IMR-90 (cell line): ENCODE data around the gene GPR15LG. TPM values are rescaled to one million over a fixed set of nuclear protein-coding genes. Genes with fewer than 3 reads are reported as not detected.

Experiments
- ATAC-seq: fragments of 200-7000 bp; cut with Tn5 transposase; 2 replicates; pipeline ENCODE4 v1.9.1; 2020; ENCODE audit warnings: low read depth, mild to moderate bottlenecking, moderate library complexity
- BruUV-seq: library from RNA; stranded (reverse); fragments of 400-500 nt; replicated peaks from 2 replicates; lab custom pipeline; 2021; lab: Mats Ljungman, UMichigan
- CTCF ChIA-PET: fragments of 300-600 bp; formaldehyde crosslinking; extraction: SDS; loops from one replicate; lab custom pipeline; 2021; ENCODE audit warnings: antibody characterized with exemption; lab: Yijun Ruan, JAX
- POLR2A ChIA-PET: fragments of 300-600 bp; sonication (Branson Sonifier 250); formaldehyde crosslinking; loops from one replicate; lab custom pipeline; 2022; ENCODE audit warnings: antibody characterized with exemption; ENCODE audit not compliant: unreplicated experiment; lab: Charles Lee
- DNase-seq: peaks from one replicate; pipeline ENCODE4 v3.0.0; 2013
- H2AFZ ChIP-seq: replicated peaks from 2 replicates; pipeline ENCODE3; 2013; ENCODE audit warnings: low read length, mild to moderate bottlenecking; ENCODE audit not compliant: poor library complexity
- H2AK5ac ChIP-seq: 2 replicates; pipeline ENCODE4 v1.6.1; 2013; ENCODE audit warnings: low read depth, low read length, inconsistent platforms
- H2AK9ac ChIP-seq: replicated peaks from 2 replicates; pipeline ENCODE3; 2013; ENCODE audit warnings: mild to moderate bottlenecking, low read depth, low read length, moderate library complexity; ENCODE audit not compliant: poor library complexity
- H2BK120ac ChIP-seq: 2 replicates; pipeline ENCODE4 v1.6.1; 2013; ENCODE audit warnings: low read depth, low read length, inconsistent platforms
- H2BK15ac ChIP-seq: 3 replicates; pipeline ENCODE4 v1.6.1; 2013; ENCODE audit warnings: low read depth, low read length, inconsistent platforms
- H2BK20ac ChIP-seq: 2 replicates; pipeline ENCODE4 v1.6.1; 2013; ENCODE audit warnings: low read depth, mild to moderate bottlenecking, inconsistent platforms, low read length, moderate library complexity
- H2BK5ac ChIP-seq: 2 replicates; pipeline ENCODE4 v1.6.1; 2013; ENCODE audit warnings: mild to moderate bottlenecking, low read depth, low read length, inconsistent platforms; ENCODE audit not compliant: poor library complexity, severe bottlenecking
- H3K14ac ChIP-seq: replicated peaks from 2 replicates; pipeline ENCODE4 v1.6.1; 2013; ENCODE audit warnings: low read depth, low read length, inconsistent platforms
- H3K18ac ChIP-seq: 2 replicates; pipeline ENCODE4 v1.6.1; 2013; ENCODE audit warnings: low read depth, low read length, control low read depth
- H3K23ac ChIP-seq: 2 replicates; pipeline ENCODE4 v1.6.1; 2013; ENCODE audit warnings: low read depth, low read length, inconsistent platforms
- H3K27ac ChIP-seq: 2 replicates; pipeline ENCODE4 v1.5.1; 2013; ENCODE audit warnings: mild to moderate bottlenecking, control low read depth, low read length; ENCODE audit not compliant: insufficient read depth
- H3K27me3 ChIP-seq: 2 replicates; pipeline ENCODE4 v1.6.1; 2013; ENCODE audit warnings: low read length; ENCODE audit not compliant: control insufficient read depth, insufficient read depth
- H3K36me3 ChIP-seq: 2 replicates; pipeline ENCODE4 v1.6.1; 2013; ENCODE audit warnings: low read length, mixed read lengths; ENCODE audit not compliant: control insufficient read depth, insufficient read depth
- H3K4ac ChIP-seq: 2 replicates; pipeline ENCODE4 v1.6.1; 2013; ENCODE audit warnings: low read depth, low read length, inconsistent platforms
- H3K4me1 ChIP-seq: 2 replicates; pipeline ENCODE4 v1.6.1; 2013; ENCODE audit warnings: low read length, mixed read lengths; ENCODE audit not compliant: control insufficient read depth, insufficient read depth
- H3K4me2 ChIP-seq: 2 replicates; pipeline ENCODE4 v1.6.1; 2013; ENCODE audit warnings: low read depth, mild to moderate bottlenecking, control low read depth, low read length, moderate library complexity
- H3K4me3 ChIP-seq: 2 replicates; pipeline ENCODE4 v1.5.1; 2013; ENCODE audit warnings: low read depth, mild to moderate bottlenecking, control low read depth, low read length, moderate library complexity; ENCODE audit not compliant: insufficient read depth
- H3K56ac ChIP-seq: 2 replicates; pipeline ENCODE4 v1.6.1; 2013; ENCODE audit warnings: low read length, inconsistent platforms; ENCODE audit not compliant: insufficient read depth; ENCODE audit errors: extremely low read depth
- H3K79me1 ChIP-seq, 2 experiments: 2 replicates each; pipeline ENCODE4 v1.6.1; 2013; ENCODE audit warnings: low read length in 2 of 2, inconsistent platforms in 1 of 2, low read depth in 1 of 2
- H3K9ac ChIP-seq: 2 replicates; pipeline ENCODE4 v1.6.1; 2013; ENCODE audit warnings: low read depth, low read length, control low read depth
- H3K9me1 ChIP-seq: 2 replicates; pipeline ENCODE4 v1.6.1; 2013; ENCODE audit warnings: low read length, inconsistent platforms; ENCODE audit not compliant: insufficient read depth
- H3K9me3 ChIP-seq: 2 replicates; pipeline ENCODE4 v1.6.1; 2013; ENCODE audit warnings: low read length; ENCODE audit not compliant: control insufficient read depth, insufficient read depth
- H4K20me1 ChIP-seq: 2 replicates; pipeline ENCODE4 v1.6.1; 2013; ENCODE audit warnings: low read length, inconsistent platforms; ENCODE audit not compliant: insufficient read depth
- H4K5ac ChIP-seq: 2 replicates; pipeline ENCODE4 v1.6.1; 2013; ENCODE audit warnings: mild to moderate bottlenecking, low read depth, low read length, control low read depth
- H4K8ac ChIP-seq, 2 experiments: 2 replicates each; pipeline ENCODE4 v1.6.1; 2013; ENCODE audit warnings: low read depth in 2 of 2, low read length in 2 of 2, control low read depth in 1 of 2, inconsistent platforms in 1 of 2
- H4K91ac ChIP-seq: 2 replicates; pipeline ENCODE4 v1.6.1; 2013; ENCODE audit warnings: low read depth, low read length, inconsistent platforms; ENCODE audit not compliant: insufficient read depth
- BHLHE40 ChIP-seq: fragments of 150-350 bp; IDR thresholded peaks from 2 replicates; pipeline ENCODE4 v1.6.1; 2016; ENCODE audit warnings: mild to moderate bottlenecking, low read depth, low read length
- CHD1 ChIP-seq: IDR thresholded peaks from 2 replicates; pipeline ENCODE4 v1.6.1; 2012; ENCODE audit warnings: low read depth, low read length, improper control_type of control experiment
- FOS ChIP-seq: fragments of 150-350 bp; IDR thresholded peaks from 2 replicates; pipeline ENCODE4 v1.6.1; 2016; ENCODE audit warnings: low read depth, low read length
- MAFK ChIP-seq: IDR thresholded peaks from 2 replicates; pipeline ENCODE4 v1.6.1; 2012; ENCODE audit warnings: low read depth, low read length, improper control_type of control experiment
- MAZ ChIP-seq: IDR thresholded peaks from 2 replicates; pipeline ENCODE4 v1.6.1; 2012; ENCODE audit warnings: low read depth, mild to moderate bottlenecking, low read length, improper control_type of control experiment, moderate library complexity, borderline replicate concordance
- MXI1 ChIP-seq: IDR thresholded peaks from 2 replicates; pipeline ENCODE4 v1.6.1; 2012; ENCODE audit warnings: low read depth, mild to moderate bottlenecking, low read length, moderate library complexity, borderline replicate concordance
- NFE2L2 ChIP-seq: fragments of 150-350 bp; IDR thresholded peaks from 2 replicates; pipeline ENCODE4 v1.6.1; 2016; ENCODE audit warnings: low read depth, mild to moderate bottlenecking, low read length
- POLR2A ChIP-seq: IDR thresholded peaks from 2 replicates; pipeline ENCODE4 v1.6.1; 2012; ENCODE audit warnings: mild to moderate bottlenecking, low read depth, low read length
- RAD21 ChIP-seq: IDR thresholded peaks from 2 replicates; pipeline ENCODE4 v1.6.1; 2012; ENCODE audit warnings: low read length, improper control_type of control experiment
- RCOR1 ChIP-seq: IDR thresholded peaks from 2 replicates; pipeline ENCODE4 v1.6.1; 2012; ENCODE audit warnings: mild to moderate bottlenecking, low read length, improper control_type of control experiment; ENCODE audit not compliant: insufficient replicate concordance
- RFX5 ChIP-seq: IDR thresholded peaks from 2 replicates; pipeline ENCODE4 v1.8.0; 2012; ENCODE audit warnings: low read depth, mild to moderate bottlenecking, low read length, moderate library complexity
- SMC3 ChIP-seq: fragments of 150-350 bp; IDR thresholded peaks from 2 replicates; pipeline ENCODE4 v1.6.1; 2016; ENCODE audit warnings: low read depth, mild to moderate bottlenecking, antibody characterized with exemption, low read length, moderate library complexity
- WGBS, 2 experiments: methylation state at CpG; one replicate each; pipeline versions ENCODE4 v1.1.5 to v1.1.7; 2013; ENCODE audit warnings: missing lambda C conversion rate in 2 of 2; ENCODE audit not compliant: insufficient read length in 1 of 2; ENCODE audit errors: extremely low coverage in 2 of 2; 5-methylcytosine and 5-hydroxymethylcytosine counted together
- dilution Hi-C: fragments of 300-500 bp; cut with HindIII; formaldehyde crosslinking; loops from one replicate; pipeline ENCODE4 v1.14.3; 2018; ENCODE audit warnings: low sequenced_read_pairs; ENCODE audit not compliant: unreplicated experiment
- in situ Hi-C: fragments of 300-500 bp; cut with MboI; formaldehyde crosslinking; loops from 3 replicates; pipeline ENCODE4 v1.14.3; 2019; ENCODE audit warnings: low sequenced_read_pairs, inconsistent platforms, mixed read lengths
- intact Hi-C: fragments of 100-400 bp; cut with micrococcal nuclease; formaldehyde crosslinking; loops from 2 replicates; pipeline ENCODE4 v1.10.0; 2022
- polyA plus RNA-seq, 3 experiments: library from polyadenylated mRNA; depleted of rRNA; stranded (reverse); fragments of >200 nt; gene quantifications; 2 replicates each; pipeline ENCODE4 v1.2.3, GENCODE V29; 2012; ENCODE audit warnings: low replicate concordance in 1 of 3
- total RNA-seq: library from RNA; depleted of rRNA; stranded (reverse); fragments of >200 nt; gene quantifications from 2 replicates; pipeline ENCODE4 v1.2.3, GENCODE V29; 2012
- TF ChIP-seq, protein P1 (sequence below): fragments of 150-350 bp; IDR thresholded peaks from 2 replicates; pipeline ENCODE4 v1.6.1; 2016; ENCODE audit warnings: low read depth, mild to moderate bottlenecking, low read length, moderate library complexity, borderline replicate concordance
- TF ChIP-seq, protein P2 (sequence below): fragments of 150-350 bp; IDR thresholded peaks from 2 replicates; pipeline ENCODE4 v1.6.1; 2017; ENCODE audit warnings: mild to moderate bottlenecking, antibody characterized with exemption, low read length, low read depth
- TF ChIP-seq, protein P3 (sequence below): conservative IDR thresholded peaks from 2 replicates; pipeline ENCODE4 v1.5.1; 2012; ENCODE audit warnings: mild to moderate bottlenecking, low read depth, low read length, improper control_type of control experiment

GPR15LG gene
- total and polyA plus RNA-seq, 2 of the 4 experiments (the other 2 are of a cell fraction): not detected

DNA sequence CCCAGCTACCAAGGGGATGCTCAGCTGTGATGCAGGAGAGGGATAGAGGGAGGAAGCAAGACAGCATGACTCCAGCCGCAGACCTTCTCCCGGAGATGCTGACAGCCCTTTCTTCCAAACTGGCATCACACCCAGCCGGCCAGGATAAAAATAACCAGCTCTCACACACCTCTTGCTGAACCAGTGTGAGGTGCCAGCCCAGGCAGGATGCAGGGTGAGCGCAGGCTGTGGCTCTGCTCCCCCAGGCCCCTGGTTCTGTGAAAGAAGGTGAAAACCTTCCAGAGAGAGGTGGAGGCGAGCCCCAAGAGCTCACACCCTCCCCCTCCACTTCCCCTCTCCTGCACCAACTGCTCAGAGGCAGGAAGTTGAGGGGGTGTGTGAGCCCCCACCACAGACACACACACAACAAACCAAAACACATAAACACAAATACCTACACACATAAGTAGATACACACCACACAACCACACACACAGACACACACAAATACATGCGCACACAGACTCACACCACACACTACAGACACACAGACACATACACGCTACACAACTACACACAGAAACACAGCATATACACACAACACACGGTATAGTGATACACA lies 4.0 kb downstream of the GPR15LG start:
- no peak overlapping the region for H3K56ac ChIP-seq
- DNase-seq: no peak
- dilution Hi-C loops: no loop called here
- no peak overlapping the region for H3K9ac ChIP-seq
- in situ Hi-C loops: no loop called here
- ChIA-PET POLR2A (no interaction called here), CTCF (no interaction called here)
- H3K36me3 ChIP-seq: no peaks in the 10 kb centered on the region
- no peaks in the 10 kb centered on the region for H3K9me3 ChIP-seq
- TF ChIP-seq SMC3 (no peak), MAFK (no peak), RAD21 (no peak), MAZ (no peak), RFX5 (no peak), CHD1 (no peak), POLR2A (no peak), FOS (no peak), BHLHE40 (no peak), NFE2L2 (no peak), MXI1 (no peak), RCOR1 (no peak)
- TF ChIP-seq, protein P1, sequence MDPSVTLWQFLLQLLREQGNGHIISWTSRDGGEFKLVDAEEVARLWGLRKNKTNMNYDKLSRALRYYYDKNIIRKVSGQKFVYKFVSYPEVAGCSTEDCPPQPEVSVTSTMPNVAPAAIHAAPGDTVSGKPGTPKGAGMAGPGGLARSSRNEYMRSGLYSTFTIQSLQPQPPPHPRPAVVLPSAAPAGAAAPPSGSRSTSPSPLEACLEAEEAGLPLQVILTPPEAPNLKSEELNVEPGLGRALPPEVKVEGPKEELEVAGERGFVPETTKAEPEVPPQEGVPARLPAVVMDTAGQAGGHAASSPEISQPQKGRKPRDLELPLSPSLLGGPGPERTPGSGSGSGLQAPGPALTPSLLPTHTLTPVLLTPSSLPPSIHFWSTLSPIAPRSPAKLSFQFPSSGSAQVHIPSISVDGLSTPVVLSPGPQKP: no peak
- TF ChIP-seq, protein P2, sequence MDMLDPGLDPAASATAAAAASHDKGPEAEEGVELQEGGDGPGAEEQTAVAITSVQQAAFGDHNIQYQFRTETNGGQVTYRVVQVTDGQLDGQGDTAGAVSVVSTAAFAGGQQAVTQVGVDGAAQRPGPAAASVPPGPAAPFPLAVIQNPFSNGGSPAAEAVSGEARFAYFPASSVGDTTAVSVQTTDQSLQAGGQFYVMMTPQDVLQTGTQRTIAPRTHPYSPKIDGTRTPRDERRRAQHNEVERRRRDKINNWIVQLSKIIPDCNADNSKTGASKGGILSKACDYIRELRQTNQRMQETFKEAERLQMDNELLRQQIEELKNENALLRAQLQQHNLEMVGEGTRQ: no peak
- TF ChIP-seq, protein P3, sequence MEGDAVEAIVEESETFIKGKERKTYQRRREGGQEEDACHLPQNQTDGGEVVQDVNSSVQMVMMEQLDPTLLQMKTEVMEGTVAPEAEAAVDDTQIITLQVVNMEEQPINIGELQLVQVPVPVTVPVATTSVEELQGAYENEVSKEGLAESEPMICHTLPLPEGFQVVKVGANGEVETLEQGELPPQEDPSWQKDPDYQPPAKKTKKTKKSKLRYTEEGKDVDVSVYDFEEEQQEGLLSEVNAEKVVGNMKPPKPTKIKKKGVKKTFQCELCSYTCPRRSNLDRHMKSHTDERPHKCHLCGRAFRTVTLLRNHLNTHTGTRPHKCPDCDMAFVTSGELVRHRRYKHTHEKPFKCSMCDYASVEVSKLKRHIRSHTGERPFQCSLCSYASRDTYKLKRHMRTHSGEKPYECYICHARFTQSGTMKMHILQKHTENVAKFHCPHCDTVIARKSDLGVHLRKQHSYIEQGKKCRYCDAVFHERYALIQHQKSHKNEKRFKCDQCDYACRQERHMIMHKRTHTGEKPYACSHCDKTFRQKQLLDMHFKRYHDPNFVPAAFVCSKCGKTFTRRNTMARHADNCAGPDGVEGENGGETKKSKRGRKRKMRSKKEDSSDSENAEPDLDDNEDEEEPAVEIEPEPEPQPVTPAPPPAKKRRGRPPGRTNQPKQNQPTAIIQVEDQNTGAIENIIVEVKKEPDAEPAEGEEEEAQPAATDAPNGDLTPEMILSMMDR: no peak
- no peak overlapping the region for H4K91ac ChIP-seq
- no peak overlapping the region for H3K27ac ChIP-seq
- H3K14ac ChIP-seq: no peak overlapping the region
- H3K4ac ChIP-seq: no peak overlapping the region
- H3K9me1 ChIP-seq: 0 out of 2 replicates have a peak, but pooled peaks cover 4% of the 10 kb centered on the region
- no peak overlapping the region for H2AK5ac ChIP-seq
- H2BK15ac ChIP-seq: no peak overlapping the region
- no peak overlapping the region for H2BK120ac ChIP-seq
- no TSS peak for BruUV-seq
- H4K5ac ChIP-seq: no peak overlapping the region
- 78% methylated on average over 3 of the region's 8 CpGs; no CpG with 5 or more reads in 1 of the 2 experiments for WGBS, 2 experiments
- no peak overlapping the region for H3K4me2 ChIP-seq
- no peaks in the 10 kb centered on the region for H3K27me3 ChIP-seq
- no peaks in the 10 kb centered on the region for H3K4me1 ChIP-seq
- no peak overlapping the region for H4K8ac ChIP-seq
- intact Hi-C loops: no loop called here
- H2AFZ ChIP-seq: peak overlapping the region; percentile 43
- H2BK20ac ChIP-seq: no peak overlapping the region
- no peak overlapping the region for H3K4me3 ChIP-seq
- H4K20me1 ChIP-seq: no peaks in the 10 kb centered on the region
- peak overlapping the region; percentile 89 for H2BK5ac ChIP-seq
- ATAC-seq: no peak
- H3K18ac ChIP-seq: no peak overlapping the region
- H3K79me1 ChIP-seq: no peaks in the 10 kb centered on the region
- no peak overlapping the region for H3K23ac ChIP-seq
- H2AK9ac ChIP-seq: no peak overlapping the region
